Inflammatory macrophage treated with lipopolysaccharide for 4 hours (primary cell): ENCODE results near the gene ARHGEF7.

Experiments
- DNase-seq: peaks from one replicate; pipeline ENCODE4 v3.0.0-alpha.2; 2020

ARHGEF7 gene

GRCh38 chr13:111258637-111259036 lies 143.5 kb downstream of the ARHGEF7 start:
- DNase-seq: no peak

- no peak for DNase-seq
These were observed 143.9 kb downstream of the ARHGEF7 start for GRCh38 chr13:111259058-111259457.

- no peak for DNase-seq
These were observed 146.2 kb downstream of the ARHGEF7 start for GRCh38 chr13:111261326-111261725.

GRCh38 chr13:111262281-111262680 lies 147.2 kb downstream of the ARHGEF7 start:
- DNase-seq: no peak

GRCh38 chr13:111262715-111263114 lies 147.6 kb downstream of the ARHGEF7 start:
- DNase-seq: no peak

GRCh38 chr13:111263566-111263965 lies 148.5 kb downstream of the ARHGEF7 start:
- no peak for DNase-seq

- DNase-seq: no peak
These were observed 150.0 kb downstream of the ARHGEF7 start for GRCh38 chr13:111265006-111265700.

GRCh38 chr13:111265701-111266035 lies 150.6 kb downstream of the ARHGEF7 start:
- DNase-seq: no peak

GRCh38 chr13:111267205-111267604 lies 152.1 kb downstream of the ARHGEF7 start:
- no peak for DNase-seq

GRCh38 chr13:111267784-111268183 lies 152.7 kb downstream of the ARHGEF7 start:
- no peak for DNase-seq

- no peak for DNase-seq
These were observed 154.4 kb downstream of the ARHGEF7 start for GRCh38 chr13:111269508-111269907.

GRCh38 chr13:111270126-111270525 lies 155.0 kb downstream of the ARHGEF7 start:
- no peak for DNase-seq

- DNase-seq: no peak
These were observed 155.9 kb downstream of the ARHGEF7 start for GRCh38 chr13:111270765-111271698.

- no peak for DNase-seq
These were observed 157.0 kb downstream of the ARHGEF7 start for GRCh38 chr13:111272117-111272516.

- DNase-seq: no peak
These were observed 160.3 kb downstream of the ARHGEF7 start for GRCh38 chr13:111275382-111275781.

- DNase-seq: no peak
These were observed 161.0 kb downstream of the ARHGEF7 start for GRCh38 chr13:111275995-111276618.

GRCh38 chr13:111278258-111278657 lies 163.1 kb downstream of the ARHGEF7 start:
- no peak for DNase-seq

- DNase-seq: no peak
These were observed 163.9 kb downstream of the ARHGEF7 start for GRCh38 chr13:111278743-111279652.

GRCh38 chr13:111280226-111280625 lies 165.1 kb downstream of the ARHGEF7 start:
- DNase-seq: no peak

GRCh38 chr13:111280681-111281585 lies 165.8 kb downstream of the ARHGEF7 start:
- peak; percentile 38 for DNase-seq

GRCh38 chr13:111281751-111282311 lies 166.7 kb downstream of the ARHGEF7 start:
- peak; percentile 98 for DNase-seq
